GM13976 (cell line): ENCODE measurements around the gene BCAS3.
"Not testable (repeated sequence)": the region's sequence is repeated elsewhere in the genome, so short reads cannot be mapped to it uniquely, and the experiment has no call there.

Source experiments
- DNase-seq: peaks from one replicate; pipeline ENCODE4 v3.0.0; 2012; ENCODE audit warnings: low spot score
- in situ Hi-C: fragments of 300-500 bp; cut with MboI; formaldehyde crosslinking; loops from one replicate; pipeline ENCODE4 v1.12.0; 2022; ENCODE audit warnings: low sequenced_read_pairs, mixed read lengths, inconsistent platforms; ENCODE audit not compliant: unreplicated experiment
- TF ChIP-seq, protein P1 (sequence below): IDR thresholded peaks from 2 replicates; pipeline ENCODE4 v1.5.1; 2012; ENCODE audit warnings: borderline replicate concordance, mild to moderate bottlenecking; ENCODE audit not compliant: insufficient read depth; ENCODE audit errors: extremely low read depth, missing control alignments, control extremely low read depth

The BCAS3 gene

DNA sequence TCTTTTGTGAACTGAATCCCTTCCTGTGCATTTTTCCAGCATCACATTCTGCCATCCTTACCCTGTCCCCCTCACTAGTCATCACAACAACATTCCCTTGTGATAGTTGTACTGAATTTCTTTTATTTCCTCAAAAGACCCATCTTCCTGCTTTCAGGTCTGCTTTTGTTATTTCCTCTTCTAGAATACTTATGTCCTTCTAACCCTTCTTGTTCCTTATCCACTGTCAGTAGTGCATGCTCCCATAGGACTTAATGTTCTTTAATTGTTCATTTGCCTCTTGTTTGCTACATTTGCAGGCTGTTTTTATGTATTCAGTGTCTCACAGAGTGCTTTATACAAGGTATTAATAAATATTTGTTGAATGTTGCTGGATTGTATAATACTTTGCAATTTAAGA is 73.0 kb downstream of the BCAS3 start:
- DNase-seq, result no peak
- TF ChIP-seq, protein P1, sequence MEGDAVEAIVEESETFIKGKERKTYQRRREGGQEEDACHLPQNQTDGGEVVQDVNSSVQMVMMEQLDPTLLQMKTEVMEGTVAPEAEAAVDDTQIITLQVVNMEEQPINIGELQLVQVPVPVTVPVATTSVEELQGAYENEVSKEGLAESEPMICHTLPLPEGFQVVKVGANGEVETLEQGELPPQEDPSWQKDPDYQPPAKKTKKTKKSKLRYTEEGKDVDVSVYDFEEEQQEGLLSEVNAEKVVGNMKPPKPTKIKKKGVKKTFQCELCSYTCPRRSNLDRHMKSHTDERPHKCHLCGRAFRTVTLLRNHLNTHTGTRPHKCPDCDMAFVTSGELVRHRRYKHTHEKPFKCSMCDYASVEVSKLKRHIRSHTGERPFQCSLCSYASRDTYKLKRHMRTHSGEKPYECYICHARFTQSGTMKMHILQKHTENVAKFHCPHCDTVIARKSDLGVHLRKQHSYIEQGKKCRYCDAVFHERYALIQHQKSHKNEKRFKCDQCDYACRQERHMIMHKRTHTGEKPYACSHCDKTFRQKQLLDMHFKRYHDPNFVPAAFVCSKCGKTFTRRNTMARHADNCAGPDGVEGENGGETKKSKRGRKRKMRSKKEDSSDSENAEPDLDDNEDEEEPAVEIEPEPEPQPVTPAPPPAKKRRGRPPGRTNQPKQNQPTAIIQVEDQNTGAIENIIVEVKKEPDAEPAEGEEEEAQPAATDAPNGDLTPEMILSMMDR, result no peak
- in situ Hi-C loops, result no loop called here

DNA sequence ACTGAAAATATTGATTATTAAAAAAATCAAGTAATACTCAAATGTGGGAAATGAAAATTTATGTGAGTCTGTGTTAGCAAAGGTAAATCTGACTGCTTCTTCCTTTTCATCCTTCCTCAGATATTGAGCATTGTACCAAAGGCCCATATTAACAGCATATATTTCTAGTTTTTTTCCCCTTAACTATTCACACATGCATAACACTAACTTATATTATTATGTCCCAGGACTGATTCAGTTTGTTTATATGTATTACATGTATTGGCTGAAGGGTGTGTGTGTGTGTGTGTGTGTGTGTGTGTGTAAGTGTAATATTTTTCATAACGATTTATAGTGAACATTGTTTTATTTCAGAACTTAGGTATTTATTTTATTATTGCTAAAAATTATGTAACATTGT is 74.2 kb downstream of the BCAS3 start:
- in situ Hi-C loops, result no loop called here
- TF ChIP-seq, protein P1, result no peak
- DNase-seq, result no peak

DNA sequence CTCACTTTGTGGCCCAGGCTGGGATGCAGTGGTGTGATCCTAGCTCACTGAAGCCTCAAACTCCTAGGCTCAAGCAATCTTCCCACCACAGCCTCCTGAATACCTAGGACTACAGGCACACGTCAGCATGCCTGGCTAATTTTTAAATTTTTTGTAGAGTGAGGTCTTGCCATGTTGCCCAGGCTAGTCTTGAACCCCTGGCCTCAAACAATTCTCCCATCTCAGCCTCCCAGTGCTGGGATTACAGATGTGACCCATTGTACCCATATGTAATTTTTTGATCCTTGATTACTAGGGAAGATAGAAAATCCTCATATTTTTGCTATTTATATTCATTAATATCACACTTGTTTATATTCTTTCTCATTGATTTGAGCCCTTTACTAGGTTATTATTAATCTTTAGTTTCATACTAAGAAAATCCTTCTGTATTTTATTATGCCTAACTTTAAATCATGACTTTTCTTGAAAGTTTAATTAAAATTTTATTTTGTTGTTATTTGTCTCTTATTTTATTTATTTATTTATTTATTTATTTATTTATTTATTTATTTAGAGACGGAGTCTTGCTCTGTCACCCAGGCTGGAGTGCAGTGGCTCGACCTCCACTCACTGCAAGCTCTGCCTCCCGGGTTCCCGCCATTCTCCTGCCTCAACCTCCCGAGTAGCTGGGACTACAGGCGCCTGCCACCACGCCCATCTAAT is 75.4 kb downstream of the BCAS3 start:
- TF ChIP-seq, protein P1, result no peak
- no peak for DNase-seq
- in situ Hi-C loops, result no loop called here

DNA sequence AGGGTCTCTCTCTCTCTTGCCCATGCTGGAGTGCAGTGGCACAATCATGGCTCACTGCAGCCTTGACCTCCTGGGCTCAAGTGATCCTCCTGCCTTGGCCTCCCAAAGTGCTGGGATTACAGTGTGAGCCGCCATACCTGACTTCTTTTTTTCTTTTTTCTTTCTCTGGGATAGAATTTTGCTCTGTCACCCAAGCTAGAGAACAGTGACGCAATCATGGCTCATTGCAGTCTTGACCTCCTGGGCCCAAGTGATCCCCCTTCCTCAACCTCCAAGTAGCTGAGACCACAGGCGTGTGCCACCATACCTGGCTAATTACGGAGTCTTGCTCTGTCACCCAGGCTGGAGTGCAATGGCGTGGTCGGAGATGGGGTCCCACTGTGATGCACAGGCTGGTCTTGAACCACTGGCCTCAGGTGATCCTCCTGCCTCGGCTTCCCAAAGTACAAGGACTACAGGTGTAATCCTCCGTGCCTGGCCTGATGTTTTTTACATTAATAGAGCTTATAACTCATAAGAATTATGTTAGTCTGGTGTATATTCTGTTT is 76.5 kb downstream of the BCAS3 start:
- DNase-seq, result no peak
- TF ChIP-seq, protein P1, result no peak
- in situ Hi-C loops, result no loop called here

DNA sequence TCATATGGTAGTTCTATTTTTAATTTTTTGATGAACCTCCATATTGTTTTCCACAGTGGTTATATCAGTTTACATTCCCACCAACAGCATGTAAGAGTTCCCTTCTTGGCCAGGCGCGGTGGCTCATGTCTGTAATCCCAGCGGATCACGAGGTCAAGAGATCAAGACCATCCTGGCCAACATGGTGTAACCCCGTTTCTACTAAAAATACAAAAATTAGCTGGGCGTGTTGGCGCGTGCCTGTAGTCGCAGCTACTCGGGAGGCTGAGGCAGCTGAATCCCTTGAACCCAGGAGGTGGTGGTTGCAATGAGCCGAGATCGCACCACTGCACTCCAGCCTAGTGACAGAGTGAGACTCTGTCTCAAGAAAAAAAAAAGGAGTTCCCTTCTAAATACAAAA is 79.1 kb downstream of the BCAS3 start:
- in situ Hi-C loops, result not testable (repeated sequence)

DNA sequence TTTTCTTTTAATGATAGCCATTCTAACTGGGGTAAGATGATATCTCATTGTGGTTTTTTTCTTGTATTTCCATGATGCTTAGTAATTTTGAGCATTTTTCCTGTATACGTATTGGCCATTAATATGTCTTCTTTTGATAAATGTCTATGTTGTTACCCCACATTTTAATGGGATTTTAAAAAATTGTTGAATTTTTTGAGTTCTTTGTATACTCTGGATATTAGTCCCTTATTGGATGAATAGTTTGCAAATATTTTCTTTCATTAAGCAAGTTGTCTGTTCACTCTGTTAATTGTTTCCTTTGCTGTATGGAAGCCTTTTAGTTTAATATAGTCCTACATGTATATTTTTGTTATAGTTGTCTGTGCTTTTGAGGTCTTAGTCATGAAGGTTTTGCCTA is 79.8 kb downstream of the BCAS3 start:
- TF ChIP-seq, protein P1, result no peak
- in situ Hi-C loops, result no loop called here
- no peak for DNase-seq

More for the DNA sequence above, 79.1 kb downstream of the BCAS3 start:
- DNase-seq, result not testable (repeated sequence)

DNA sequence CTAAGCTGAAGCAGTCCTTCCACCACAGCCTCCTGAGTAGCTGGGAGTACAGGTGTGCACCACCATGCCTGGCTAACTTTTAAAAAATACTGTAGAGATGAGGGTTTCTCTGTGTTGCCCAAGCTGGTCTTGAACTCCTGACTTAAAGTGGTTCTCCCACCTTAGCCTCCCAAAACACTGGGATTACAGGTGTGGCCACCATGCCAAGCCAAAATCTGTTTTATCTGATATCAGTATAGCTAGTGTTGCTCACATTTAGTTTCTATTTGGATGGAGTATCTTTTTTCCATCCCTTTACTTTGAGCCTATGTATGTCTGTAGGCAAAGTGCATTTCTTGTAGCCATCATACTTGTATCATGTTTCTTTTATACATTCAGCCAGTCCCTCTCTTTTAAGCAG is 82.1 kb downstream of the BCAS3 start:
- in situ Hi-C loops, result no loop called here
- TF ChIP-seq, protein P1, result no peak
- DNase-seq, result no peak

DNA sequence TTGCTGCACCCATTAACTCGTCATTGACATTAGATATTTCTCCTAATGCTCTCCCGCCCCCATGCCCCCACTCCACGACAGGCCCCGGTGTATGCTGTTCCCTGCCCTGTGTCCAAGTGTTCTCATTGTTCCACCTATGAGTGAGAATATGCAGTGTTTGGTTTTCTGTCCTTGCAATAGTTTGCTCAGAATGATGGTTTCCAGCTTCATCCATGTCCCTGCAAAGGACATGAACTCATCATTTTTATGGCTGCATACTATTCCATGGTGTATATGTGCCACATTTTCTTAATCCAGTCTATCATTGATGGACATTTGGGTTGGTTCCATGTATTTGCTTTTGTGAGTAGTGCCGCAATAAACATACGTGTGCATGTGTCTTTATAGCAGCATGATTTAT is 83.7 kb downstream of the BCAS3 start:
- in situ Hi-C loops, DNase-seq: not testable (repeated sequence)
